Measurements from ENCODE around the gene ERFE. TPM values are rescaled to one million over a fixed set of nuclear protein-coding genes. Genes with fewer than 3 reads are reported as not detected.

The ERFE gene
- total and polyA plus RNA-seq, 2 donors (not counting 1 experiment from before 2014, with no cell fraction given), result 0.17 TPM; not detected in 1

- Histone ChIP-seq H3K4me2 (replicated peaks; ENCODE audit: low read depth, low read length, poor library complexity, severe bottlenecking) (no peak overlapping the region), H3K4me3 (ENCODE audit: control extremely low read depth in 1 of 5, extremely low read depth in 1 of 5, insufficient read depth in 1 of 5, low read depth in 2 of 5, low read length in 4 of 5) (no peak overlapping the region), H2AFZ (ENCODE audit: insufficient read depth, low read depth, low read length, poor library complexity, severe bottlenecking) (no peak overlapping the region), H3K9ac (ENCODE audit: low read length) (no peak overlapping the region), H3K79me2 (ENCODE audit: control insufficient read depth, insufficient read depth, low read length) (no peaks in the 10 kb centered on the region), H3K4me1 (ENCODE audit: control insufficient read depth in 2 of 2, insufficient read depth in 2 of 2, low read length in 2 of 2) (peaks cover 4 to 13% of the 10 kb centered on the region in 2 donors), H3K27me3 (replicated peaks in 1 of 4; ENCODE audit: control extremely low read depth in 1 of 4, control insufficient read depth in 3 of 4, insufficient read depth in 4 of 4, low read length in 3 of 4) (no peaks in the 10 kb centered on the region), H3K27ac (ENCODE audit: low read length in 2 of 2) (no peak overlapping the region), H3K9me3 (ENCODE audit: control extremely low read depth in 1 of 3, control insufficient read depth in 2 of 3, insufficient read depth in 1 of 3, low read length in 2 of 3) (peaks cover 0 to 10% (median 0%) of the 10 kb centered on the region in 3 donors), H3K36me3 (replicated peaks in 1 of 2; ENCODE audit: control extremely low read depth in 1 of 2, control insufficient read depth in 1 of 2, extremely low read depth in 1 of 2, insufficient read depth in 2 of 2, low read length in 1 of 2) (no peaks in the 10 kb centered on the region), H4K20me1 (ENCODE audit: control insufficient read depth, insufficient read depth, low read length, poor library complexity, severe bottlenecking) (no peaks in the 10 kb centered on the region)
- H3K9me3 Mint-ChIP-seq (ENCODE audit: insufficient read depth), result no peaks in the 10 kb centered on the region
- TF ChIP-seq CTCF (IDR thresholded peaks at IDR 0.05), result no peak
- no peak for TF ChIP-seq EZH2 (IDR thresholded peaks at IDR 0.05; ENCODE audit: borderline replicate concordance, insufficient read depth, low read depth, low read length, poor library complexity, severe bottlenecking)
- H3K4me3 Mint-ChIP-seq, result no peak overlapping the region
- no peak overlapping the region for H3K27ac Mint-ChIP-seq
- H3K27me3 Mint-ChIP-seq, result no peaks in the 10 kb centered on the region
- ATAC-seq (ENCODE audit: low read depth) (no peak), DNase-seq (no peak)
- CTCF ChIA-PET, result no interaction called here
- intact Hi-C loops (cut with micrococcal nuclease), result no loop called here
- 87% methylated on average over 18 of the region's 22 CpGs for WGBS (ENCODE audit: insufficient coverage)
- H3K4me1 Mint-ChIP-seq, result peaks cover 4% of the 10 kb centered on the region
- POLR2A ChIA-PET, result no interaction called here
Measured at GRCh38 chr2:238123218-238123971, 35.4 kb upstream of the ERFE start.

GRCh38 chr2:238123991-238124470, 34.7 kb upstream of the ERFE start:
- WGBS (ENCODE audit: insufficient coverage), result 94% methylated on average over 12 of the region's 14 CpGs
- peaks cover 4% of the 10 kb centered on the region for H3K4me1 Mint-ChIP-seq
- no peak overlapping the region for H3K27ac Mint-ChIP-seq
- H3K27ac ChIP-seq (ENCODE audit: low read length in 2 of 2), result no peak overlapping the region
- H2AFZ ChIP-seq (ENCODE audit: insufficient read depth, low read depth, low read length, poor library complexity, severe bottlenecking), result no peak overlapping the region
- H3K4me3 ChIP-seq (ENCODE audit: control extremely low read depth in 1 of 5, extremely low read depth in 1 of 5, insufficient read depth in 1 of 5, low read depth in 2 of 5, low read length in 4 of 5), result no peak overlapping the region
- peaks cover 0 to 10% (median 0%) of the 10 kb centered on the region in 3 donors for H3K9me3 ChIP-seq (ENCODE audit: control extremely low read depth in 1 of 3, control insufficient read depth in 2 of 3, insufficient read depth in 1 of 3, low read length in 2 of 3)
- H3K27me3 ChIP-seq (replicated peaks in 1 of 4; ENCODE audit: control extremely low read depth in 1 of 4, control insufficient read depth in 3 of 4, insufficient read depth in 4 of 4, low read length in 3 of 4), result no peaks in the 10 kb centered on the region
- H3K4me2 ChIP-seq (replicated peaks; ENCODE audit: low read depth, low read length, poor library complexity, severe bottlenecking), result no peak overlapping the region
- H3K27me3 Mint-ChIP-seq, result no peaks in the 10 kb centered on the region
- TF ChIP-seq CTCF (IDR thresholded peaks at IDR 0.05) (no peak), EZH2 (IDR thresholded peaks at IDR 0.05; ENCODE audit: borderline replicate concordance, insufficient read depth, low read depth, low read length, poor library complexity, severe bottlenecking) (no peak)
- intact Hi-C loops (cut with micrococcal nuclease), result no loop called here
- CTCF ChIA-PET, result no interaction called here
- H3K9me3 Mint-ChIP-seq (ENCODE audit: insufficient read depth), result no peaks in the 10 kb centered on the region
- ATAC-seq (ENCODE audit: low read depth), result no peak
- no peaks in the 10 kb centered on the region for H3K36me3 ChIP-seq (replicated peaks in 1 of 2; ENCODE audit: control extremely low read depth in 1 of 2, control insufficient read depth in 1 of 2, extremely low read depth in 1 of 2, insufficient read depth in 2 of 2, low read length in 1 of 2)
- no peaks in the 10 kb centered on the region for H3K79me2 ChIP-seq (ENCODE audit: control insufficient read depth, insufficient read depth, low read length)
- peaks cover 4 to 13% of the 10 kb centered on the region in 2 donors for H3K4me1 ChIP-seq (ENCODE audit: control insufficient read depth in 2 of 2, insufficient read depth in 2 of 2, low read length in 2 of 2)
- H3K4me3 Mint-ChIP-seq, result no peak overlapping the region
- POLR2A ChIA-PET, result no interaction called here
- H3K9ac ChIP-seq (ENCODE audit: low read length), result no peak overlapping the region
- DNase-seq, result no peak
- no peaks in the 10 kb centered on the region for H4K20me1 ChIP-seq (ENCODE audit: control insufficient read depth, insufficient read depth, low read length, poor library complexity, severe bottlenecking)

Measured in B cell (primary cell).